ENCODE results near the gene SNX20. TPM values are rescaled to one million over a fixed set of nuclear protein-coding genes. Genes with fewer than 3 reads are reported as not detected.

SNX20 gene
- total RNA-seq, 2 donors from 2014 or later, result 0.82 to 2.5 TPM

- TF ChIP-seq CTCF (IDR thresholded peaks at IDR 0.05) (no peak), POLR2A (IDR thresholded peaks at IDR 0.05) (no peak)
- Histone ChIP-seq H3K4me1 (replicated peaks) (no peaks in the 10 kb centered on the region), H3K9me3 (no peaks in the 10 kb centered on the region), H3K27ac (no peak overlapping the region), H3K4me3 (no peak overlapping the region), H3K36me3 (no peaks in the 10 kb centered on the region), H3K27me3 (replicated peaks; ENCODE audit: insufficient read depth) (no peaks in the 10 kb centered on the region)
- DNase-seq (ENCODE audit: low spot score), result no peak
- 79% methylated on average over 9 of the region's 9 CpGs for WGBS
- intact Hi-C loops (cut with DNase I), result no loop called here
Measured at GRCh38 chr16:50676684-50677225, 4.4 kb downstream of the SNX20 start.

GRCh38 chr16:50675686-50676610 is 5.2 kb downstream of the SNX20 start:
- TF ChIP-seq CTCF (IDR thresholded peaks at IDR 0.05) (no peak), POLR2AphosphoS5 (IDR thresholded peaks at IDR 0.05) (peak; percentile 20), POLR2A (IDR thresholded peaks at IDR 0.05) (no peak)
- no peaks in the 10 kb centered on the region for H3K4me1 ChIP-seq (replicated peaks)
- WGBS, result 80% methylated on average over 23 of the region's 23 CpGs
- H3K27ac ChIP-seq, result no peak overlapping the region
- no peaks in the 10 kb centered on the region for H3K9me3 ChIP-seq
- H3K4me3 ChIP-seq, result no peak overlapping the region
- H3K36me3 ChIP-seq, result no peaks in the 10 kb centered on the region
- DNase-seq (ENCODE audit: low spot score), result peak; percentile 27
- intact Hi-C loops (cut with DNase I), result no loop called here
- H3K27me3 ChIP-seq (replicated peaks; ENCODE audit: insufficient read depth), result no peaks in the 10 kb centered on the region

DNA sequence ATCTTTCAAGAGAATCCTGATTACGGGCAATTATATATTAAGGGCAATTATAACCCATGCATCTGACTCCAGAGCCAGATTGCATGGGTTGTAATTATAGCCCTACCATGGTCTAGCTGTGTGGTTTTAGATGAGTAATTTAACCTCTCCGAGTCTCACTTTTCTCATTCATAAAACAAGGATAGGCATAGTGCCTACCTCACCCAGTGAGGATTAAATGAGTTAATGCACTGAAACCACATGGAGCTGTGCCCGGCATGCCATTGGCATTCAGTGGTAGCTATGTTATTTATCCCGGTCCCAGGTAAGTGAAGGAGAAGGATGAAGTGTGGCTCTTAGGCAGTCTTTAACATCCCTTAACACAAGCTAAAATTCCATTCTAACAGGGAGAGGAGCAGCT is 6.3 kb downstream of the SNX20 start:
- 89% methylated on average over 4 of the region's 4 CpGs for WGBS
- no peak overlapping the region for H3K4me3 ChIP-seq
- no peak for DNase-seq (ENCODE audit: low spot score)
- no peak for TF ChIP-seq POLR2A (IDR thresholded peaks at IDR 0.05)
- TF ChIP-seq POLR2AphosphoS5 (IDR thresholded peaks at IDR 0.05), result no peak
- no peak for TF ChIP-seq CTCF (IDR thresholded peaks at IDR 0.05)
- no peaks in the 10 kb centered on the region for H3K9me3 ChIP-seq
- no peaks in the 10 kb centered on the region for H3K4me1 ChIP-seq (replicated peaks)
- no peaks in the 10 kb centered on the region for H3K27me3 ChIP-seq (replicated peaks; ENCODE audit: insufficient read depth)
- no peaks in the 10 kb centered on the region for H3K36me3 ChIP-seq
- intact Hi-C loops (cut with DNase I), result no loop called here
- no peak overlapping the region for H3K27ac ChIP-seq

GRCh38 chr16:50673496-50674275 is 7.4 kb downstream of the SNX20 start:
- H3K9me3 ChIP-seq, result no peaks in the 10 kb centered on the region
- no peak overlapping the region for H3K27ac ChIP-seq
- intact Hi-C loops (cut with DNase I), result no loop called here
- no peaks in the 10 kb centered on the region for H3K4me1 ChIP-seq (replicated peaks)
- no peak overlapping the region for H3K4me3 ChIP-seq
- 69% methylated on average over 68 of the region's 70 CpGs for WGBS
- TF ChIP-seq CTCF (IDR thresholded peaks at IDR 0.05), result no peak
- no peak for TF ChIP-seq POLR2A (IDR thresholded peaks at IDR 0.05)
- TF ChIP-seq POLR2AphosphoS5 (IDR thresholded peaks at IDR 0.05), result no peak
- H3K36me3 ChIP-seq, result no peaks in the 10 kb centered on the region
- no peak for DNase-seq (ENCODE audit: low spot score)
- no peaks in the 10 kb centered on the region for H3K27me3 ChIP-seq (replicated peaks; ENCODE audit: insufficient read depth)

Measured in prostate gland (tissue), 2 donors.